Measurements from ENCODE around the gene EMILIN2. TPM values are rescaled to one million over a fixed set of nuclear protein-coding genes. Genes with fewer than 3 reads are reported as not detected.
"Not testable (repeated sequence)": the region's sequence is repeated elsewhere in the genome, so short reads cannot be mapped to it uniquely, and the experiment has no call there.

EMILIN2 gene
- total and polyA plus RNA-seq, 4 donors = 13.5 to 63.2 (median 36.0) TPM

DNA sequence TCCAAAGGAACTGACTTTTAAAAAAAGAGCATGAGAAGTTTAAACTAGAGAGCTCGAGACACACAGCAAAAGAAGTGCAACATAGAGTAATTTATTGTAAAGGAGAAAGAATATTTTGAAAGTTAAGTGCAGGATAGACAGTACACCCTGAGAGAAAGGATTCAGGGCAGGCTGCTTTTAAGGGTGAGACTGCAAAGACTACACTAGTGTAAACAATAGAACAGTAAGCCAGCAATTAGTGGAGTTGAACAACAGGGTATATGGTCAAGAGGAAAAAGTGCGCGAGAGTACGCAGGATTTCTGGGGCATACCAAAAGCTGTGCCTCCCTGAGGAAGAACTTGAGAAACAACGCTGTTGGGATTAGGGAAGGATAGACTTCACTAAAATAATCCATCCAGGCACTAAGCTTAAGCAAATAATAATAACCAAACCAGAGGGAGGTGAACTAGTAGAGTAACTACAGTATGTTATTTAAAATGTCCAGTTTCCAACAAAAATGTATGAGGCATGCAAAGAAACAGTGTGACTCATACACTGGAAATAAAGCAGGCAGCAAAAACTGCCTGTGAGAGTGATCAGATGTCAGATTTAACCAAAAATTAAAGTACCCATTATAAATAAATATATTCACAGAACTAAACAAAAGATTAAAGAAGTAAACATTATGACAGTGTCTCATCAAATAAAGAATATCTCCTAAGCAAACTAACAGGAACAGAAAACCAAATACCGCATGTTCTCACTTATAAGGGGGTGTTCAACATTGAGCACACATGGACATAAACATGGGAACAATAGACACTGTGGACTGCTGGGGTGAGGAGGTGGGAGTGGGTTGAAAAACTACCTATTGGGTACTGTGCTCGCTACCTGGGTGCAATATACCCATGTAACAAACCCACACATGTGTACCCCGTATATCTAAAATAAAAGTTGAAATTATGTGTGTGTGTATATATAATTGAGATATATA lies 40.5 kb upstream of the EMILIN2 start:
- DNase-seq (peak in 1 of 3 donors; percentile 3), ATAC-seq (ENCODE audit: insufficient read depth, low FRiP score) (no peak)
- Histone ChIP-seq H3K27ac (ENCODE audit: low read depth in 1 of 2, low read length in 1 of 2) (no peak overlapping the region), H3K36me3 (ENCODE audit: control insufficient read depth in 4 of 4, insufficient read depth in 4 of 4, low read length in 4 of 4) (peaks cover 0 to 4% (median 3%) of the 10 kb centered on the region in 4 donors), H3K4me3 (no peak overlapping the region), H3K9me3 (ENCODE audit: control insufficient read depth in 4 of 4, insufficient read depth in 3 of 4, low read length in 3 of 4) (peaks cover 0 to 6% (median 2%) of the 10 kb centered on the region in 4 donors), H3K4me1 (ENCODE audit: control insufficient read depth in 5 of 5, insufficient read depth in 5 of 5, low read length in 5 of 5) (no peaks in the 10 kb centered on the region), H3K9ac (ENCODE audit: insufficient read depth in 1 of 2, low read length in 2 of 2) (no peak overlapping the region), H3K27me3 (ENCODE audit: control insufficient read depth in 3 of 3, insufficient read depth in 3 of 3, low read length in 2 of 3) (no peaks in the 10 kb centered on the region)
- whole genome bisulfite sequencing, 2 donors = 95 to 98% methylated on average over 8 of the region's 8 CpGs
- TF ChIP-seq, protein P1, sequence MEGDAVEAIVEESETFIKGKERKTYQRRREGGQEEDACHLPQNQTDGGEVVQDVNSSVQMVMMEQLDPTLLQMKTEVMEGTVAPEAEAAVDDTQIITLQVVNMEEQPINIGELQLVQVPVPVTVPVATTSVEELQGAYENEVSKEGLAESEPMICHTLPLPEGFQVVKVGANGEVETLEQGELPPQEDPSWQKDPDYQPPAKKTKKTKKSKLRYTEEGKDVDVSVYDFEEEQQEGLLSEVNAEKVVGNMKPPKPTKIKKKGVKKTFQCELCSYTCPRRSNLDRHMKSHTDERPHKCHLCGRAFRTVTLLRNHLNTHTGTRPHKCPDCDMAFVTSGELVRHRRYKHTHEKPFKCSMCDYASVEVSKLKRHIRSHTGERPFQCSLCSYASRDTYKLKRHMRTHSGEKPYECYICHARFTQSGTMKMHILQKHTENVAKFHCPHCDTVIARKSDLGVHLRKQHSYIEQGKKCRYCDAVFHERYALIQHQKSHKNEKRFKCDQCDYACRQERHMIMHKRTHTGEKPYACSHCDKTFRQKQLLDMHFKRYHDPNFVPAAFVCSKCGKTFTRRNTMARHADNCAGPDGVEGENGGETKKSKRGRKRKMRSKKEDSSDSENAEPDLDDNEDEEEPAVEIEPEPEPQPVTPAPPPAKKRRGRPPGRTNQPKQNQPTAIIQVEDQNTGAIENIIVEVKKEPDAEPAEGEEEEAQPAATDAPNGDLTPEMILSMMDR (IDR thresholded peaks at IDR 0.05; ENCODE audit: control extremely low read depth, extremely low read depth) = no peak

- WGBS, 2 donors = 91 to 96% methylated on average over 2 of the region's 2 CpGs
- H3K9ac ChIP-seq (ENCODE audit: insufficient read depth in 1 of 2, low read length in 2 of 2); H3K36me3 ChIP-seq (ENCODE audit: control insufficient read depth in 4 of 4, insufficient read depth in 4 of 4, low read length in 4 of 4): not testable (repeated sequence)
These were observed 38.2 kb upstream of the EMILIN2 start for GRCh38 chr18:2808640-2809039.

DNA sequence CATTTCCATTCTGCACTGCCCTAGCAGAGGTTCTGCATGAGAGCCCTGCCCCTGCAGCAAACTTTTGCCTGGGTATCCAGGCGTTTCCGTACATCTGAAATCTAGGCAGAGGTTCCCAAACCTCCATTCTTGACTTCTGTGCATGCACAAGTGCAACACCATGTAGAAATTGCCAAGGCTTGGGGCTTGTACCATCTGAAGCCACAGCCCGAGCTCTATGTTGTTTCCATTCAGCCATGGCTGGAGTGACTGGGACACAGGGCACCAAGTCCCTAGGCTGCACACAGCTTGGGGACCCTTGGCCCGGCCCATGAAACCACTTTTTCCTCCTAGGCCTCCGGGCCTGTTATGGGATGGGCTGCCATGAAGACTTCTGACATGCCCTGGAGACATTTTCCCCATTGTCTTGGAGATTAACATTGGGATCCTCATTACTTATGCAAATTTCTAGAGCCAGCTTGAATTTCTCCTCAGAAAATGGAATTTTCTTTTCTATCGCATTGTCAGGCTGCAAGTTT lies 37.1 kb upstream of the EMILIN2 start:
- H3K9me3 ChIP-seq (ENCODE audit: control insufficient read depth in 4 of 4, insufficient read depth in 3 of 4, low read length in 3 of 4); DNase-seq; H3K4me1 ChIP-seq (ENCODE audit: control insufficient read depth in 5 of 5, insufficient read depth in 5 of 5, low read length in 5 of 5); H3K9ac ChIP-seq (ENCODE audit: insufficient read depth in 1 of 2, low read length in 2 of 2); H3K36me3 ChIP-seq (ENCODE audit: control insufficient read depth in 4 of 4, insufficient read depth in 4 of 4, low read length in 4 of 4); H3K27me3 ChIP-seq (ENCODE audit: control insufficient read depth in 3 of 3, insufficient read depth in 3 of 3, low read length in 2 of 3); H3K27ac ChIP-seq (ENCODE audit: low read depth in 1 of 2, low read length in 1 of 2); H3K4me3 ChIP-seq; ATAC-seq (ENCODE audit: insufficient read depth, low FRiP score): not testable (repeated sequence)
- 90 to 99% methylated on average over 6 of the region's 6 CpGs for WGBS, 2 donors

More at GRCh38 chr18:2808640-2809039, 38.2 kb upstream of the EMILIN2 start:
- ATAC-seq (ENCODE audit: insufficient read depth, low FRiP score); DNase-seq; H3K4me1 ChIP-seq (ENCODE audit: control insufficient read depth in 5 of 5, insufficient read depth in 5 of 5, low read length in 5 of 5); H3K27ac ChIP-seq (ENCODE audit: low read depth in 1 of 2, low read length in 1 of 2); H3K4me3 ChIP-seq; H3K27me3 ChIP-seq (ENCODE audit: control insufficient read depth in 3 of 3, insufficient read depth in 3 of 3, low read length in 2 of 3); H3K9me3 ChIP-seq (ENCODE audit: control insufficient read depth in 4 of 4, insufficient read depth in 3 of 4, low read length in 3 of 4): not testable (repeated sequence)

DNA sequence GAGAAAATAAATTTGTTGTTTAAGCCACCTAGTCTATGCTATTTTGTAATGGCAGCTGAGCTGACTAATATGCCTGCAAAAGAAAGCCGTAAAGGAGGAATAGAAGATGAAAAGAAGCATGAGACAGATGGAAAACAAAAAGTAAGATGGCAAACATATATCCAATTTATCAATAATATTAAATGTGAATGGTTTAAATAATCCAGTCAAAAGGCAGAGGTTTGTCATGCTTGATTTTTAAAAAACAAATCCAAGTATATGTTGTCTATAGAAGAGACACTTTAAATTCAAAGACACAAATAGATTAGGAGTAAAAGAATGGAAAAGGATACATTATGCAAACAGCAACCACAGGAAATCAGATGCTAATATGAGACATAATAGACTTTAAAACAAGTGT lies 35.4 kb upstream of the EMILIN2 start:
- H3K4me3 ChIP-seq = no peak overlapping the region
- peaks cover 0 to 13% (median 6%) of the 10 kb centered on the region in 4 donors for H3K9me3 ChIP-seq (ENCODE audit: control insufficient read depth in 4 of 4, insufficient read depth in 3 of 4, low read length in 3 of 4)
- 98 to 100% methylated on average over 1 of the region's 1 CpG for WGBS, 2 donors
- no peaks in the 10 kb centered on the region for H3K4me1 ChIP-seq (ENCODE audit: control insufficient read depth in 5 of 5, insufficient read depth in 5 of 5, low read length in 5 of 5)
- H3K27ac ChIP-seq (ENCODE audit: low read depth in 1 of 2, low read length in 1 of 2) = no peak overlapping the region
- H3K27me3 ChIP-seq (ENCODE audit: control insufficient read depth in 3 of 3, insufficient read depth in 3 of 3, low read length in 2 of 3) = no peaks in the 10 kb centered on the region
- DNase-seq (no peak), ATAC-seq (ENCODE audit: insufficient read depth, low FRiP score) (no peak)
- no peak overlapping the region for H3K9ac ChIP-seq (ENCODE audit: insufficient read depth in 1 of 2, low read length in 2 of 2)
- TF ChIP-seq, protein P1 (IDR thresholded peaks at IDR 0.05; ENCODE audit: control extremely low read depth, extremely low read depth) = no peak
- no peaks in the 10 kb centered on the region for H3K36me3 ChIP-seq (ENCODE audit: control insufficient read depth in 4 of 4, insufficient read depth in 4 of 4, low read length in 4 of 4)

All from lung (tissue), 12 donors.